Left lung (tissue), 10 donors: ENCODE results near the gene GTF3C6. TPM values are rescaled to one million over a fixed set of nuclear protein-coding genes. Genes with fewer than 3 reads are reported as not detected.
"Not testable (repeated sequence)": the region's sequence is repeated elsewhere in the genome, so short reads cannot be mapped to it uniquely, and the experiment has no call there.

Experiments
- ATAC-seq: fragments of 200-7000 bp; cut with Tn5 transposase; one replicate; pipeline ENCODE4 v1.9.1; 2020; ENCODE audit warnings: moderate library complexity
- DNase-seq, 4 donors: peaks; one replicate each; pipeline ENCODE4 v3.0.0-alpha.2; 2013 to 2020
- H3K27ac ChIP-seq, 2 donors: fragments of 200-600 bp; sonication (generic) in 1 of 2; one replicate each; pipeline versions ENCODE4 v1.5.0 to v1.8.0; 2020 to 2021
- H3K27me3 ChIP-seq, 2 donors: fragments of 200-600 bp; sonication (generic) in 1 of 2; one replicate each; pipeline versions ENCODE4 v1.5.0 to v1.8.0; 2020 to 2021
- H3K36me3 ChIP-seq, 2 donors: fragments of 200-600 bp; sonication (generic) in 1 of 2; one replicate each; pipeline versions ENCODE4 v1.5.0 to v1.8.0; 2020 to 2021
- H3K4me1 ChIP-seq, 2 donors: fragments of 200-600 bp; one replicate each; pipeline ENCODE4 v1.8.0; 2021
- H3K4me3 ChIP-seq, 2 donors: fragments of 200-600 bp; sonication (generic) in 1 of 2; one replicate each; pipeline versions ENCODE4 v1.5.0 to v1.8.0; 2020 to 2021; ENCODE audit warnings: mild to moderate bottlenecking in 1 of 2
- H3K9me3 ChIP-seq, 2 donors: fragments of 200-600 bp; sonication (generic) in 1 of 2; one replicate each; pipeline versions ENCODE4 v1.5.0 to v1.8.0; 2020 to 2021
- intact Hi-C, 2 donors: fragments of 100-400 bp; cut with DNase I; formaldehyde crosslinking; loops; one replicate each; pipeline versions ENCODE4 v1.11.2 to v1.14.2; 2022
- polyA plus RNA-seq, 6 donors: library from polyadenylated mRNA; unstranded; fragments of 120-200 nt; gene quantifications; one replicate each; pipeline ENCODE4 v1.2.1, GENCODE V29; 2013; ENCODE audit not compliant: insufficient read length in 6 of 6
- total RNA-seq, 2 donors: library from RNA; stranded (reverse); fragmentation: NEBNext Ultra II Directional; extraction: Animal tissue kit (Norgen Biotek cat#: 25700); gene quantifications; one replicate each; pipeline ENCODE4 v1.2.1, GENCODE V29; 2021
- TF ChIP-seq, protein P1 (sequence below), 2 donors: fragments of 200-600 bp; sonication (generic) in 1 of 2; IDR thresholded peaks; one replicate each; pipeline versions ENCODE4 v1.5.0 to v1.8.0; 2021; ENCODE audit warnings: antibody characterized with exemption in 2 of 2
- donor health status: DM: no; HTN: yes; CAD: no.
- donor health status: DM: no; HTN: no; CAD: no.

Gene GTF3C6
- total and polyA plus RNA-seq, 8 donors = 64.8 to 79.1 (median 69.7) TPM

DNA sequence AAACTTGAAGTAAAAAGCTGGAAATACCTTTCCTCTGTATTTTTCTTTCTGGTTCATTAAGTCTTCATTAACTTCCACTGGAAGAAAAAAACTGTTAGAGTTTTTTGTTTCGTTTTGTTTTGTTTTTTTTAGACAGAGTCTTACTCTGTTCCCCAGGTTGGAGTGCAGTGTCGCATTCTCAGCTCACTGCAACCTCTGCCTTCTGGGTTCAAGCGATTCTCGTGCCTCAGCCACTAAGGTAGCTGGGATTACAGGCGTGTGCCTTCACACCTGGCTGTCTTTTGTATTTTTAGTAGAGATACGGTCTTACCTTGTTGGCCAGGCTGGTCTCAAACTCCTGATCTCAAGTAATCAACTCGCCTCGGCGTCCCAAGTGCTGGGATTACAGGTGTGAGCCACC lies 38.2 kb downstream of the GTF3C6 start:
- no peak for DNase-seq
- intact Hi-C loops = no loop called here
- no peak overlapping the region for H3K4me3 ChIP-seq

DNA sequence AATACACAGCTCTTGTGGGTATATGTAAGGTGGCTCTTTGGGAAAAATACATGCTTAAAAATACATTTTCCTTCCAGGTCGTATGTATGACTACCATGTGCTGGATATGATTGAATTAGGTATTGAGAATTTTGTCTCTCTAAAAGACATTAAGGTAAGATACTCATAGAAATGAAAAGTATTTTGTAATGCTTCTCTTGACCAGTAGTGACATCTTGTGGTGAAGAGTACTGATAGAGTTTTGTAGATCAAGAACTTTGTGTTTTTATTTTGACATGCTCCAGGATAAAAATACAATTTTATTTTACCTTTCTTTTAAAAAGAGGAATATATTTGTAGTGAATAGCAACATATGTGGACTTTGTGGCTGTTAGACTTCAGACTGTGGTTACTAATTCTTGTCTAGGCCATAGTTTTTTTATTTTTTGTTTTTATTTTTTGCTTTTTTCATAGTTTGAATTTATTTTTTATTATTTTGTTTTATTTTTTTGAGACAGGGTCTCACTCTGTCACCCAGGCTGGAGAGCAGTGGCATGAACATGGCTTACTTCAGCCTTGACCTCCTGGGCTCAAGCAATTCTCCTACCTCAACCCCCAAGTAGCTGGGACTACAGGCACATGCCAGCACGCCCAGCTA lies 41.2 kb downstream of the GTF3C6 start:
- no peak overlapping the region for H3K4me3 ChIP-seq
- H3K27ac ChIP-seq = no peak overlapping the region
- H3K27me3 ChIP-seq = no peaks in the 10 kb centered on the region
- no peak for ATAC-seq
- no peak for DNase-seq
- H3K36me3 ChIP-seq = peaks cover 5 to 94% of the 10 kb centered on the region in 2 donors
- H3K9me3 ChIP-seq = no peaks in the 10 kb centered on the region
- intact Hi-C loops = no loop called here
- TF ChIP-seq, protein P1, sequence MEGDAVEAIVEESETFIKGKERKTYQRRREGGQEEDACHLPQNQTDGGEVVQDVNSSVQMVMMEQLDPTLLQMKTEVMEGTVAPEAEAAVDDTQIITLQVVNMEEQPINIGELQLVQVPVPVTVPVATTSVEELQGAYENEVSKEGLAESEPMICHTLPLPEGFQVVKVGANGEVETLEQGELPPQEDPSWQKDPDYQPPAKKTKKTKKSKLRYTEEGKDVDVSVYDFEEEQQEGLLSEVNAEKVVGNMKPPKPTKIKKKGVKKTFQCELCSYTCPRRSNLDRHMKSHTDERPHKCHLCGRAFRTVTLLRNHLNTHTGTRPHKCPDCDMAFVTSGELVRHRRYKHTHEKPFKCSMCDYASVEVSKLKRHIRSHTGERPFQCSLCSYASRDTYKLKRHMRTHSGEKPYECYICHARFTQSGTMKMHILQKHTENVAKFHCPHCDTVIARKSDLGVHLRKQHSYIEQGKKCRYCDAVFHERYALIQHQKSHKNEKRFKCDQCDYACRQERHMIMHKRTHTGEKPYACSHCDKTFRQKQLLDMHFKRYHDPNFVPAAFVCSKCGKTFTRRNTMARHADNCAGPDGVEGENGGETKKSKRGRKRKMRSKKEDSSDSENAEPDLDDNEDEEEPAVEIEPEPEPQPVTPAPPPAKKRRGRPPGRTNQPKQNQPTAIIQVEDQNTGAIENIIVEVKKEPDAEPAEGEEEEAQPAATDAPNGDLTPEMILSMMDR (IDR thresholded peaks at IDR 0.05) = peak; percentile 15 to 20
- no peaks in the 10 kb centered on the region for H3K4me1 ChIP-seq

More for the DNA sequence above, 38.2 kb downstream of the GTF3C6 start:
- Histone ChIP-seq H3K9me3 (no peaks in the 10 kb centered on the region), H3K27ac (no peak overlapping the region), H3K4me1 (no peaks in the 10 kb centered on the region), H3K27me3 (no peaks in the 10 kb centered on the region), H3K36me3 (peaks cover 5 to 90% of the 10 kb centered on the region in 2 donors)
- TF ChIP-seq, protein P1 (IDR thresholded peaks at IDR 0.05) = no peak
- ATAC-seq = no peak

DNA sequence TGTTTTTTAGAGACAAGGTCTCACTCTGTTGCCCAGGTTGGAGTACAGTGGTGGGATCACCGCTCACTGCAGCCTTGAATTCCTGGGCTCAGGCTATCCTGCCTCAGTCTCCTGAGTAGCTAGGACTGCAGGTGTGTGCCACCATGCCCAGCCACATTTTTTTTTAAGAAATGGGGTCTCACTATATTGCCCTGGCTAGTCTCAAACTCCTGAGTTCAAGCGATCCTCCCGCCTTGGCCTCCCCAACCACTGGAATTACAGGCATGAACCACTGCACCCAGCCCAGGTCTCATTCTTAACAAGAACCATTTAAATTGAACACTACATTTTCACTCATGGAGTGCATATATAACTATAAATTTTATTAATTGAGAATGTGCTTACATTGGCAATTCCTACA lies 43.8 kb downstream of the GTF3C6 start:
- no peaks in the 10 kb centered on the region for H3K9me3 ChIP-seq
- H3K36me3 ChIP-seq = peaks cover 5 to 98% of the 10 kb centered on the region in 2 donors
- ATAC-seq = no peak
- intact Hi-C loops = no loop called here
- no peaks in the 10 kb centered on the region for H3K4me1 ChIP-seq
- no peaks in the 10 kb centered on the region for H3K27me3 ChIP-seq
- H3K27ac ChIP-seq = no peak overlapping the region
- DNase-seq = no peak
- TF ChIP-seq, protein P1 (IDR thresholded peaks at IDR 0.05) = no peak
- no peak overlapping the region for H3K4me3 ChIP-seq

DNA sequence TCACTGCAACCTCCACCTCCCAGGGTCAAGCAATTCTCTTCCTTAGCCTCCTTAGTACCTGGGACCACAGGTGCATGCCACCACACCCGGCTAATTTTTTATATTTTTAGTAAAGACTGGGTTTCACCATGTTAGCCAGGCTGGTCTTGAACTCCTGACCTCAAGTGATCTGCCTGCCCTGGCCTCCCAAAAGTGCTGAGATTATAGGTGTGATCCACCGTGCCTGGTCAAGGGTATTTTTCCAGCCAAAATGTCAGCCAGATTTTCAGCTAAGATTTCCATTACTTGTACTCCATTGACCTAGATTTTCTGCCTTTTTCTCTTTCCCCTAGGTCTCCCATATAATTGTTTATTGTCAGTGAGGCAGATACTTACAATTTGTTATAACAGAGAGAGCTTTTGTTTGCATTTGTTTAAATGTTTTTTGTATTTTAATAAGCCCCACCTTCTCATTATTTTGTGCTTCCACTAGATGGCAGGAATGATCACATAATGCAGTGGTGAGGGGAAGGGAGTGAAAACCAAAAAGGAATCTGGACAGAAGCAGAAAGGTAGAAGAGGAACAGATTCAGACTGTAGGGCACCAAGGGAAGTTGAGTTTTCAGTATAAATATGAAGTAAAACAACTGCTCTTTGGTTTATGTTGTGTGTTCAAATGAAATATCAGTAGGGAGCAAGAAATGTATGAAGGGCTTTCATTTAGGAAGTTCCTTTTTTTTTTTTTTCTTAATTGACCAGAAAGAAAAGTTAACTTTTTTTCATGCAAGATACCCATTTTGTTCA lies 53.0 kb downstream of the GTF3C6 start:
- H3K4me3 ChIP-seq = no peak overlapping the region
- intact Hi-C loops = no loop called here
- no peaks in the 10 kb centered on the region for H3K4me1 ChIP-seq
- H3K36me3 ChIP-seq = peaks cover 0 to 80% of the 10 kb centered on the region in 2 donors
- ATAC-seq (peak; percentile 85), DNase-seq (peak in 2 of 4 donors; percentile 38 to 63)
- TF ChIP-seq, protein P1 (IDR thresholded peaks at IDR 0.05) = peak; percentile 30 to 55
- H3K27me3 ChIP-seq = no peaks in the 10 kb centered on the region
- H3K27ac ChIP-seq = no peak overlapping the region
- H3K9me3 ChIP-seq = no peaks in the 10 kb centered on the region

DNA sequence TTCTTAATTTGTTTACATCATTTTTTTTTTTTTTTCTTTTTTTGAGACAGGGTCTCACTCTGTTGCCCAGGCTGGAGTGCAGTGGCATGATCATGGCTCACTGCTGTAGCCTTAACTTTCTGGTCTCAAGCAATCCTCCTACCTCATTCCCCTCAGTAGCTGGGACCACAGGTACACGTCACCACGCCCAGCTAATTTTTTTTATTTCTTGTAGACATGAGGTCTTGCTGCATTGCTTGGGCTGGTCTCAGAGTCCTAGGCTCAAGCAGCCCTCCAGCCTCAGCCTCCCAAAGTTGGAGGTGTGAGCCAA lies 53.6 kb downstream of the GTF3C6 start:
- intact Hi-C loops = no loop called here
- no peaks in the 10 kb centered on the region for H3K4me1 ChIP-seq
- no peaks in the 10 kb centered on the region for H3K27me3 ChIP-seq
- H3K9me3 ChIP-seq = no peaks in the 10 kb centered on the region
- H3K36me3 ChIP-seq = peaks cover 0 to 78% of the 10 kb centered on the region in 2 donors
- no peak overlapping the region for H3K27ac ChIP-seq
- H3K4me3 ChIP-seq = no peak overlapping the region
- TF ChIP-seq, protein P1 (IDR thresholded peaks at IDR 0.05) = no peak
- ATAC-seq = no peak
- DNase-seq = no peak

DNA sequence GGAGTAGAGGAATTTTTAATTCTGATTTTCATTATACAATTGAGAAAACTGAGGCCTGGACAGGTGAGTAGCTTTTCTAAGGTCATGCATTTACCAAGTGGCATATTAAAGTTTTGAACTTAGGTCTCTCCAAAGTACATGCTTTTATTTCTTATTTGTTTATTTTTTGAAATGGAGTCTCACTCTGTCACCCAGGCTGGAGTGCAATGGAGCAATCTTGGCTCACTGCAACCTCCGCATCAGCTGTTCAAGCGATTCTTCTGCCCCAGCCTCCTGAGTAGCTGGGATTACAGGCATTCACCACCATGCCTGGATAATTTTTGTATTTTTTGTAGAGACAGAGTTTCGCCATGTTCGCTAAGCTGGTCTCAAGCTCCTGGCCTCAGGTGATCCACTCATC lies 54.0 kb downstream of the GTF3C6 start:
- H3K9me3 ChIP-seq, H3K27me3 ChIP-seq, H3K4me3 ChIP-seq, H3K27ac ChIP-seq, ATAC-seq, intact Hi-C loops, DNase-seq, H3K4me1 ChIP-seq: not testable (repeated sequence)
- H3K36me3 ChIP-seq = peaks cover 0 to 75% of the 10 kb centered on the region in 2 donors
